Astrocyte (in vitro differentiated cells and primary cell): ENCODE measurements around the gene CACNA2D1. TPM values are rescaled to one million over a fixed set of nuclear protein-coding genes. Genes with fewer than 3 reads are reported as not detected.

Experiments
- DNase-seq: peaks from one replicate; pipeline ENCODE4 v3.0.0-alpha.2; 2010; ENCODE audit warnings: low read depth
- FAIRE-seq: peaks from 2 replicates; lab custom pipeline; 2011; peaks lifted over from hg19 to GRCh38; lab: Jason Lieb, UNC
- H2AFZ ChIP-seq: 2 replicates; pipeline ENCODE4 v1.6.0; 2012; ENCODE audit warnings: low read depth, low read length, inconsistent platforms
- H3K27ac ChIP-seq: 2 replicates; pipeline ENCODE4 v1.5.1; 2011; ENCODE audit warnings: low read depth, low read length, inconsistent platforms
- H3K27me3 ChIP-seq: 2 replicates; pipeline ENCODE4 v1.6.0; 2011; ENCODE audit warnings: low read length, inconsistent platforms; ENCODE audit not compliant: insufficient read depth
- H3K36me3 ChIP-seq: 2 replicates; pipeline ENCODE4 v1.5.1; 2011; ENCODE audit warnings: low read length, inconsistent platforms; ENCODE audit not compliant: insufficient read depth
- H3K4me1 ChIP-seq: 2 replicates; pipeline ENCODE4 v1.5.1; 2011; ENCODE audit warnings: low read length, inconsistent platforms; ENCODE audit not compliant: insufficient read depth
- H3K4me2 ChIP-seq: 2 replicates; pipeline ENCODE4 v1.6.0; 2012; ENCODE audit warnings: low read length, inconsistent platforms
- H3K4me3 ChIP-seq: 2 replicates; pipeline ENCODE4 v1.5.1; 2011; ENCODE audit warnings: low read depth, mild to moderate bottlenecking, low read length, inconsistent platforms; ENCODE audit not compliant: insufficient read depth
- H3K79me2 ChIP-seq: 2 replicates; pipeline ENCODE4 v1.6.0; 2012; ENCODE audit warnings: mild to moderate bottlenecking, low read length, inconsistent platforms; ENCODE audit not compliant: insufficient read depth
- H3K9ac ChIP-seq: 2 replicates; pipeline ENCODE4 v1.6.0; 2012; ENCODE audit warnings: mild to moderate bottlenecking, low read length, inconsistent platforms
- H3K9me3 ChIP-seq: 2 replicates; pipeline ENCODE4 v1.5.1; 2012; ENCODE audit warnings: low read depth, mild to moderate bottlenecking, low read length, inconsistent platforms; ENCODE audit not compliant: insufficient read depth
- H4K20me1 ChIP-seq: 2 replicates; pipeline ENCODE4 v1.6.0; 2012; ENCODE audit warnings: low read length, inconsistent platforms; ENCODE audit not compliant: insufficient read depth
- H3K27ac Mint-ChIP-seq: one replicate; pipeline ENCODE4 v1.8.0; 2021; ENCODE audit warnings: mild to moderate bottlenecking, mixed read lengths; ENCODE audit not compliant: unreplicated experiment
- H3K27me3 Mint-ChIP-seq: one replicate; pipeline ENCODE4 v1.8.0; 2021; ENCODE audit warnings: low read depth, mixed read lengths; ENCODE audit not compliant: unreplicated experiment
- H3K36me3 Mint-ChIP-seq: one replicate; pipeline ENCODE4 v1.8.0; 2021; ENCODE audit warnings: low read depth, mixed read lengths; ENCODE audit not compliant: unreplicated experiment
- H3K4me1 Mint-ChIP-seq: one replicate; pipeline ENCODE4 v1.8.0; 2021; ENCODE audit warnings: low read depth, mixed read lengths; ENCODE audit not compliant: unreplicated experiment
- H3K4me3 Mint-ChIP-seq: one replicate; pipeline ENCODE4 v1.8.0; 2021; ENCODE audit warnings: mild to moderate bottlenecking, moderate library complexity, mixed read lengths; ENCODE audit not compliant: unreplicated experiment
- H3K9me3 Mint-ChIP-seq: one replicate; pipeline ENCODE4 v1.8.0; 2021; ENCODE audit warnings: mild to moderate bottlenecking, mixed read lengths; ENCODE audit not compliant: unreplicated experiment
- EZH2 ChIP-seq: IDR thresholded peaks from 2 replicates; pipeline ENCODE4 v1.6.1; 2012; ENCODE audit warnings: mild to moderate bottlenecking, low read length, inconsistent platforms; ENCODE audit not compliant: insufficient read depth
- total RNA-seq: library from RNA; stranded (reverse); gene quantifications from 2 replicates; pipeline ENCODE4 v1.2.1, GENCODE V29; 2021
- TF ChIP-seq, protein P1 (sequence below): IDR thresholded peaks from 2 replicates; pipeline ENCODE4 v1.5.1; 2011; ENCODE audit warnings: low read depth, mild to moderate bottlenecking, inconsistent platforms, low read length, moderate library complexity; ENCODE audit not compliant: insufficient read depth

The CACNA2D1 gene
- total RNA-seq, 1 donor from 2014 or later, result 53.4 TPM

GRCh38 chr7:81924494-81924893, 519.1 kb downstream of the CACNA2D1 start:
- DNase-seq (no peak), FAIRE-seq (no peak)
- no peak overlapping the region for H3K9ac ChIP-seq
- no peaks in the 10 kb centered on the region for H3K27me3 ChIP-seq
- H4K20me1 ChIP-seq, result no peaks in the 10 kb centered on the region
- no peak overlapping the region for H3K27ac ChIP-seq
- no peak overlapping the region for H3K4me2 ChIP-seq
- H3K9me3 Mint-ChIP-seq, result peaks cover under 1% of the 10 kb centered on the region
- H2AFZ ChIP-seq, result no peak overlapping the region
- no peaks in the 10 kb centered on the region for H3K36me3 ChIP-seq
- peaks cover 5% of the 10 kb centered on the region for H3K4me1 ChIP-seq
- no peak overlapping the region for H3K4me3 Mint-ChIP-seq
- H3K79me2 ChIP-seq, result no peaks in the 10 kb centered on the region
- no peaks in the 10 kb centered on the region for H3K9me3 ChIP-seq
- peaks cover under 1% of the 10 kb centered on the region for H3K27me3 Mint-ChIP-seq
- no peaks in the 10 kb centered on the region for H3K36me3 Mint-ChIP-seq
- no peak overlapping the region for H3K4me3 ChIP-seq
- TF ChIP-seq, protein P1, sequence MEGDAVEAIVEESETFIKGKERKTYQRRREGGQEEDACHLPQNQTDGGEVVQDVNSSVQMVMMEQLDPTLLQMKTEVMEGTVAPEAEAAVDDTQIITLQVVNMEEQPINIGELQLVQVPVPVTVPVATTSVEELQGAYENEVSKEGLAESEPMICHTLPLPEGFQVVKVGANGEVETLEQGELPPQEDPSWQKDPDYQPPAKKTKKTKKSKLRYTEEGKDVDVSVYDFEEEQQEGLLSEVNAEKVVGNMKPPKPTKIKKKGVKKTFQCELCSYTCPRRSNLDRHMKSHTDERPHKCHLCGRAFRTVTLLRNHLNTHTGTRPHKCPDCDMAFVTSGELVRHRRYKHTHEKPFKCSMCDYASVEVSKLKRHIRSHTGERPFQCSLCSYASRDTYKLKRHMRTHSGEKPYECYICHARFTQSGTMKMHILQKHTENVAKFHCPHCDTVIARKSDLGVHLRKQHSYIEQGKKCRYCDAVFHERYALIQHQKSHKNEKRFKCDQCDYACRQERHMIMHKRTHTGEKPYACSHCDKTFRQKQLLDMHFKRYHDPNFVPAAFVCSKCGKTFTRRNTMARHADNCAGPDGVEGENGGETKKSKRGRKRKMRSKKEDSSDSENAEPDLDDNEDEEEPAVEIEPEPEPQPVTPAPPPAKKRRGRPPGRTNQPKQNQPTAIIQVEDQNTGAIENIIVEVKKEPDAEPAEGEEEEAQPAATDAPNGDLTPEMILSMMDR, result no peak
- TF ChIP-seq EZH2, result no peak
- no peak overlapping the region for H3K27ac Mint-ChIP-seq
- peaks cover 3% of the 10 kb centered on the region for H3K4me1 Mint-ChIP-seq

- no peak overlapping the region for H3K27ac Mint-ChIP-seq
- H3K79me2 ChIP-seq, result no peaks in the 10 kb centered on the region
- H3K4me1 ChIP-seq, result no peaks in the 10 kb centered on the region
- H3K9me3 Mint-ChIP-seq, result peaks cover 8% of the 10 kb centered on the region
- no peak overlapping the region for H3K4me3 ChIP-seq
- H3K36me3 Mint-ChIP-seq, result no peaks in the 10 kb centered on the region
- no peak overlapping the region for H3K4me2 ChIP-seq
- DNase-seq, result no peak
- H3K9ac ChIP-seq, result no peak overlapping the region
- H3K9me3 ChIP-seq, result peaks cover under 1% of the 10 kb centered on the region
- no peaks in the 10 kb centered on the region for H3K27me3 ChIP-seq
- H3K27ac ChIP-seq, result no peak overlapping the region
- TF ChIP-seq, protein P1, result no peak
- TF ChIP-seq EZH2, result no peak
- H3K27me3 Mint-ChIP-seq, result peaks cover 2% of the 10 kb centered on the region
- no peak overlapping the region for H3K4me3 Mint-ChIP-seq
- H3K36me3 ChIP-seq, result no peaks in the 10 kb centered on the region
- H3K4me1 Mint-ChIP-seq, result no peaks in the 10 kb centered on the region
- H2AFZ ChIP-seq, result no peak overlapping the region
- no peak for FAIRE-seq
- no peaks in the 10 kb centered on the region for H4K20me1 ChIP-seq
Measured at GRCh38 chr7:81919494-81919893, 524.1 kb downstream of the CACNA2D1 start.

GRCh38 chr7:81908220-81908619, 535.4 kb downstream of the CACNA2D1 start:
- no peaks in the 10 kb centered on the region for H3K4me1 ChIP-seq
- peaks cover 1% of the 10 kb centered on the region for H3K9me3 ChIP-seq
- H3K36me3 ChIP-seq, result no peaks in the 10 kb centered on the region
- Mint-ChIP-seq H3K4me1 (peaks cover 8% of the 10 kb centered on the region), H3K9me3 (peaks cover 4% of the 10 kb centered on the region), H3K27ac (no peak overlapping the region), H3K36me3 (no peaks in the 10 kb centered on the region), H3K27me3 (no peaks in the 10 kb centered on the region), H3K4me3 (no peak overlapping the region)
- FAIRE-seq (no peak), DNase-seq (no peak)
- H3K27ac ChIP-seq, result no peak overlapping the region
- H3K79me2 ChIP-seq, result no peaks in the 10 kb centered on the region
- H3K4me2 ChIP-seq, result no peak overlapping the region
- no peaks in the 10 kb centered on the region for H4K20me1 ChIP-seq
- H2AFZ ChIP-seq, result no peak overlapping the region
- no peak overlapping the region for H3K9ac ChIP-seq
- H3K27me3 ChIP-seq, result no peaks in the 10 kb centered on the region
- no peak for TF ChIP-seq EZH2
- TF ChIP-seq, protein P1, result no peak
- no peak overlapping the region for H3K4me3 ChIP-seq
